ENCODE measurements around the gene VPS36.

DNA sequence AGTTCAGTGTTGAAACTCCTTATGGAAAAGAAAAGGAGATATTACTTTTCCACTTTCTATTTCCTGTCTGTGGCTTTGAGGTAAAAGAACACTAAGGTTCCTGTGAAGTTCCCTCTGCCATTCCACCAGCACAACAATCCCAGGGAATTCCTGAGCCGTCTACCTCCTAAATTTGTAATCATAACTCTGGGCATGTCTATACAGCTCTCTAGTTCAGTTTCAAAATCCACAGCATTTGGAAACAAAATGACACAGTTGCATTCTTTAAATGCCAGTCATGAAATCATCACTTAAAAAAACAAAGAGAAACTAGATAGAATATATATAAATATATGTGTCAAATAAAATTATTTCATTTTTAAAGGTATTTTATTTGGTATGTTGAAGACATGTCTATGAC lies 35.5 kb downstream of the VPS36 start:
- no peak for TF ChIP-seq EZH2 (optimal IDR thresholded peaks at IDR 0.05; ENCODE audit: low read depth, low read length)
- TF ChIP-seq, protein P1, sequence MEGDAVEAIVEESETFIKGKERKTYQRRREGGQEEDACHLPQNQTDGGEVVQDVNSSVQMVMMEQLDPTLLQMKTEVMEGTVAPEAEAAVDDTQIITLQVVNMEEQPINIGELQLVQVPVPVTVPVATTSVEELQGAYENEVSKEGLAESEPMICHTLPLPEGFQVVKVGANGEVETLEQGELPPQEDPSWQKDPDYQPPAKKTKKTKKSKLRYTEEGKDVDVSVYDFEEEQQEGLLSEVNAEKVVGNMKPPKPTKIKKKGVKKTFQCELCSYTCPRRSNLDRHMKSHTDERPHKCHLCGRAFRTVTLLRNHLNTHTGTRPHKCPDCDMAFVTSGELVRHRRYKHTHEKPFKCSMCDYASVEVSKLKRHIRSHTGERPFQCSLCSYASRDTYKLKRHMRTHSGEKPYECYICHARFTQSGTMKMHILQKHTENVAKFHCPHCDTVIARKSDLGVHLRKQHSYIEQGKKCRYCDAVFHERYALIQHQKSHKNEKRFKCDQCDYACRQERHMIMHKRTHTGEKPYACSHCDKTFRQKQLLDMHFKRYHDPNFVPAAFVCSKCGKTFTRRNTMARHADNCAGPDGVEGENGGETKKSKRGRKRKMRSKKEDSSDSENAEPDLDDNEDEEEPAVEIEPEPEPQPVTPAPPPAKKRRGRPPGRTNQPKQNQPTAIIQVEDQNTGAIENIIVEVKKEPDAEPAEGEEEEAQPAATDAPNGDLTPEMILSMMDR (IDR thresholded peaks at IDR 0.05; ENCODE audit: low read length) = no peak
- no peak for TF ChIP-seq EZH2phosphoT487 (IDR thresholded peaks at IDR 0.05; ENCODE audit: low read length)

Measured in MM.1S (cell line).